ENCODE results near the gene PPP3R1.

The PPP3R1 gene

GRCh38 chr2:68252400-68253218 is at the start of gene PPP3R1:
Gene PPP3R1 (minus strand): TSS chr2:68252532. CDS start chr2:68252127, 405 bp downstream.
- DNase-seq (ENCODE audit: low read depth in 2 of 2): peak; percentile 88 to 91

GRCh38 chr2:68295516-68295915 is 43.2 kb upstream of the PPP3R1 start:
- no peak for DNase-seq (ENCODE audit: low read depth in 2 of 2)

GRCh38 chr2:68294913-68295312 is 42.6 kb upstream of the PPP3R1 start:
- DNase-seq (ENCODE audit: low read depth in 2 of 2): no peak

GRCh38 chr2:68294187-68294586 is 41.9 kb upstream of the PPP3R1 start:
- no peak for DNase-seq (ENCODE audit: low read depth in 2 of 2)

- DNase-seq (ENCODE audit: low read depth in 2 of 2): no peak
Observed at GRCh38 chr2:68293755-68294154, 41.4 kb upstream of the PPP3R1 start.

- DNase-seq (ENCODE audit: low read depth in 2 of 2): no peak
Observed at GRCh38 chr2:68293024-68293423, 40.7 kb upstream of the PPP3R1 start.

- no peak for DNase-seq (ENCODE audit: low read depth in 2 of 2)
Observed at GRCh38 chr2:68292108-68292710, 39.9 kb upstream of the PPP3R1 start.

GRCh38 chr2:68291314-68291713 is 39.0 kb upstream of the PPP3R1 start:
- no peak for DNase-seq (ENCODE audit: low read depth in 2 of 2)

- no peak for DNase-seq (ENCODE audit: low read depth in 2 of 2)
Observed at GRCh38 chr2:68290901-68291300, 38.6 kb upstream of the PPP3R1 start.

- no peak for DNase-seq (ENCODE audit: low read depth in 2 of 2)
Observed at GRCh38 chr2:68287580-68288441, 35.5 kb upstream of the PPP3R1 start.

- DNase-seq (ENCODE audit: low read depth in 2 of 2): no peak
Observed at GRCh38 chr2:68284896-68285295, 32.6 kb upstream of the PPP3R1 start.

- no peak for DNase-seq (ENCODE audit: low read depth in 2 of 2)
Observed at GRCh38 chr2:68283419-68283812, 31.1 kb upstream of the PPP3R1 start.

GRCh38 chr2:68282811-68283418 is 30.6 kb upstream of the PPP3R1 start:
- no peak for DNase-seq (ENCODE audit: low read depth in 2 of 2)

- DNase-seq (ENCODE audit: low read depth in 2 of 2): no peak
Observed at GRCh38 chr2:68280796-68281195, 28.5 kb upstream of the PPP3R1 start.

GRCh38 chr2:68280348-68280747 is 28.0 kb upstream of the PPP3R1 start:
- DNase-seq (ENCODE audit: low read depth in 2 of 2): no peak

GRCh38 chr2:68279691-68280090 is 27.4 kb upstream of the PPP3R1 start:
- DNase-seq (ENCODE audit: low read depth in 2 of 2): no peak

- DNase-seq (ENCODE audit: low read depth in 2 of 2): no peak
Observed at GRCh38 chr2:68278169-68278568, 25.8 kb upstream of the PPP3R1 start.

- DNase-seq (ENCODE audit: low read depth in 2 of 2): no peak
Observed at GRCh38 chr2:68274022-68274421, 21.7 kb upstream of the PPP3R1 start.

- no peak for DNase-seq (ENCODE audit: low read depth in 2 of 2)
Observed at GRCh38 chr2:68272246-68272994, 20.1 kb upstream of the PPP3R1 start.

GRCh38 chr2:68266655-68267054 is 14.3 kb upstream of the PPP3R1 start:
- DNase-seq (ENCODE audit: low read depth in 2 of 2): no peak

GRCh38 chr2:68263632-68264031 is 11.3 kb upstream of the PPP3R1 start:
- no peak for DNase-seq (ENCODE audit: low read depth in 2 of 2)

Measured in stimulated activated CD4-positive, alpha-beta T cell treated with anti-CD3 and anti-CD28 coated beads, Interleukin-12 subunit alpha, Interleukin-12 subunit beta, amount 100 ng/mL, for 24 hours (primary cell).